ENCODE measurements around the gene CYBC1. TPM values are rescaled to one million over a fixed set of nuclear protein-coding genes. Genes with fewer than 3 reads are reported as not detected.

The CYBC1 gene
- total RNA-seq, 1 donor from 2014 or later = 30.6 TPM

Other genes with a start within 250 kb of the CYBC1 start
- 2.8 and 5.4 TPM in 2 replicates for gene CCDC57, start 237.9 kb downstream of the CYBC1 start, total RNA-seq
- 62.3 and 95.6 TPM in 2 replicates for gene SLC16A3, start 221.7 kb downstream of the CYBC1 start, total RNA-seq
- gene CSNK1D, start 177.1 kb downstream of the CYBC1 start, total RNA-seq = 36.1 and 56.0 TPM in 2 replicates
- not detected in 2 replicates for gene CD7, start 133.1 kb downstream of the CYBC1 start, total RNA-seq
- 0.26 and 1.9 TPM in 2 replicates for gene SECTM1, start 117.0 kb downstream of the CYBC1 start, total RNA-seq
- gene TEX19, start 91.5 kb downstream of the CYBC1 start, total RNA-seq = not detected in 2 replicates
- gene UTS2R, start 79.0 kb downstream of the CYBC1 start, total RNA-seq = not detected in 2 replicates
- gene HEXD, start 32.4 kb downstream of the CYBC1 start, total RNA-seq = 6.8 and 15.7 TPM in 2 replicates
- 24.1 and 25.9 TPM in 2 replicates for gene OGFOD3, start 32.2 kb downstream of the CYBC1 start, total RNA-seq
- 56.0 and 123 TPM in 2 replicates for gene NARF, start 8.0 kb upstream of the CYBC1 start, total RNA-seq
- gene FOXK2, start 69.0 kb upstream of the CYBC1 start, total RNA-seq = 18.0 and 29.8 TPM in 2 replicates
- 51.0 and 74.8 TPM in 2 replicates for gene WDR45B, start 197.7 kb upstream of the CYBC1 start, total RNA-seq
- 4.6 and 7.3 TPM in 2 replicates for gene RAB40B, start 247.9 kb upstream of the CYBC1 start, total RNA-seq

All from dermis microvascular lymphatic vessel endothelial cell (primary cell).